DMS53 treated with DMSO at 0.1 percent for 48 hours (cell line): Measurements from ENCODE around the gene EPB41L2.
"Not testable (repeated sequence)": the region's sequence is repeated elsewhere in the genome, so short reads cannot be mapped to it uniquely, and the experiment has no call there.

Source experiments
- DNase-seq: peaks from one replicate; lab custom pipeline; 2025; ENCODE audit not compliant: unreplicated experiment; lab: John Stamatoyannopoulos, UW

EPB41L2 gene

GRCh38 chr6:130949553-130949952 lies 113.5 kb downstream of the EPB41L2 start:
- no peak for DNase-seq

DNA sequence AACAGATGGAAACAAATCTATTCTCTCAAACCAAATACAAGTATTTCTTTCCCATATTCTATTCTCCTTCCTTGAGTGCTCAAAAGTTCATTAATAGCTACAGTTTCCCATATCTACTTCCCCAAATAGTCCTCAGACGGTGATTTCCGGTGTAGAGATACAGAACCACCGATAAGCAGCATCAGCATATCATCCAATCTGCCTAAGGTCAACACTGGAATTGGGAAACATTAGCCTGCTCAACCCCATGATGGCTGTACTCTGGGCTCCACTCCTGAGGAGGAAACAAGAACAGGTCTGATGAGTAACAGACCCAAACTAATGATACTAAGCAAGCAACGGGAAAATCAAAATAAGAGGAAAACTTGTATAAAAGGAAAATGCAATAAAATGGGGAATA lies 115.6 kb downstream of the EPB41L2 start:
- no peak for DNase-seq

- DNase-seq, result no peak
Observed at GRCh38 chr6:130946076-130946475, 117.0 kb downstream of the EPB41L2 start.

DNA sequence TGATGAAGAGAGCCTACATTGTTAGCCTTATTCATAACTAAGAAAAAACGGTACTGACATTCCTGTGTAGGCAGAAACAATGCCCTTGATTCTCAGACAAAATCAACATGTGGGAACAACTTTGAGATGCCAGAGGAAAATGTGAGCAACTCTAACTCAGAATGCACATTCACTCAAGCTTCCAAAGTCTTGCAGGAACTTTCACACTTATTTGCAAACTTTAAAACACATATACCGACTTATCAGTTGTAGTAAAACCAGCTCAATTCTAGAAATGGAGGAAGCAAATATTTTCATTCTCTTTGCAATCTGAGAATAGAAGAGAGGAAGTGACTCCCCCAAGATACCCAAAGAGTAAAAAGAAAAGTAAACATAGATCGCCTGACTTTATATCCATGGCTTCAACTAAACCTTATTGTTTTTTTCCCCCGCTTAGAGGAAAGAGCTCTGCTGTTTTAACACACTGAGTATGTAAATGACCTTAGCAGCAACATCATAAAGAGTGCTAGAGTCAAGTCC lies 117.6 kb downstream of the EPB41L2 start:
- DNase-seq, result no peak

DNA sequence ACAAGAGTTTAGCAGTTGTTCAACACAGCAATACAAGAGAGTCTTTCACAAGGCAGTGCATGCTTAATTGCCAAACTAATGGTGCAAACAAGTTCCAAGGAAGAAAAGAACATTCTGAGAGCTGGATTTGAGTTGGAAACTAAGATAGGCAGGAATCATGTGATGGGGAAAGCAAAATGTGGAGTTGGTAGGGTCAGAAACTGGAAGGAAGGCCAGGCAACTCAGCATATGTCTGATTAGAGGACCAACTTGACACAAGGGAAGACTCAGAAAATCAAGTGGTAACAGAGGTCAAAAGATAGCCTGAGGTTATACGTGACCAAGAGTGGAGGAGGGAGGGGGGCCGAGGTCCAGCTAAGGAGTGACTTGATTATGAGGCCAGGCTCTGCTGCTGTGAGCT lies 118.6 kb downstream of the EPB41L2 start:
- DNase-seq, result no peak

DNA sequence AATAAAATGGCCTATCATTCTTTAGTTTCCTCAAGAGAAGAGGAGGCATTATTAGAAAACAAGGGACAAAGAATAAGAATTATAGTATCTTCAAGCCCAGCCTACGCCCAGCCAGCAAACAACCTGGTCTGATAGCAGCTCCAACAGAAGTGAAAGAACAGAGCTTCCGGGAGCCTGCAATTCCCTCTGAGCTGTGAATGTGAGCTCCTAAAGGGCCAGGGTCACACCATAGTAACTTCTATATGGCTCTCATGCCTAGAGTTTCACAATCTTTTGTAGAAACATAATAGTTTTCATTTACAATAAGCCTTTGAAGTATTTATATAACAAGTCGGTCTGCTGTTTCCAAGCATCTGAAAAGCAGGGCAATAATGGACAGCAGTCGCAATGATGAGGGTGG lies 119.3 kb downstream of the EPB41L2 start:
- no peak for DNase-seq

DNA sequence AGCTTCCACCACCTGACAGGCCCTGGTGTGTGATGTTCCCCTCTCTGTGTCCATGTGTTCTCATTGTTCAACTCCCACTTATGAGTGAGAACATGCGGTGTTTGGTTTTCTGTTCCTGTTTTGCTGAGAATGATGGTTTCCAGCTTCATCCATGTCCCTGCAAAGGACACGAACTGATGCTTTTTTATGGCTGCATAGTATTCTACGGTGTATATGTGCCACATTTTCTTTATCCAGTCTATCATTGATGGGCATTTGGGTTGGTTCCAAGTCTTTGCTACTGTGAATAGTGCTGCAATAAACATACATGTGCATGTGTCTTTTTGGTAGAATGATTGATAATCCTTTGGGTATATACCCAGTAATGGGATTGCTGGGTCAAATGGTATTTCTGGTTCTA lies 120.3 kb downstream of the EPB41L2 start:
- DNase-seq, result not testable (repeated sequence)

- no peak for DNase-seq
Observed at GRCh38 chr6:130937942-130938604, 125.0 kb downstream of the EPB41L2 start.

DNA sequence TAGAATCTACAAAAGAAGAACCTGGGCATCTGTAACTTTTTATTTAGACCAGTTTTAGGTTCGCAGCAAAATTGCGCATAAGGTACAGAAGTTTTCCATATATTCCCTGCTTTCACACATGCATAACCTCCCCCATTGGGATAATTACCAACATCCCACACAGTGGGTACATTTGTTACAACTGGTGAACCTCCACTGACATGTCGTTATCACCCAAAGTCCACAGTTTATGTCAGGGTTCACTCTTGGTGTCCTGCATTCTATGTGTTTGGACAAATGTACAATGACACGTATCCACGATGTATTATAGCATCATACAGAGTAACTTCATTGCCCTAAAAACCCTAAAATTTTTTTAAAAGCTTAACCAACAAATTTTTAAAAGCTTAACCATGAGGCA lies 126.1 kb downstream of the EPB41L2 start:
- no peak for DNase-seq

DNA sequence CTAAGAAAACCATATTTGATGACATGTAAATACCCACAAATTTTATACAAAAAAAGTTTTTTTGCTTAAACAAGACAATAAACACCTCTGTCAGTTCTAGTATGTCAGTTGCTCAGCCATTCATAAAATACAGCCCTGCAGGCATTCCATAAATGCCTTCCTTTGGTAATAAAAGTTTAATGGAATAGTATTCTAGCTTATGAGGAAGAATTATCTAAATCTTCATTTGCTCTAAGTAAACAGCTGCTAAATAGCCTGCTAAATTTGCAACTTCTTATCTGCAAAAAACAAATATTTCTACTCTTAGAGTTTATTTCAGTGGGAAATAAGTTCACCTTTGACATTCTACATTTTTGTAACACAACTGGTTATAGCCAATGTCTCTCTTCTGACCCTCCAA lies 127.1 kb downstream of the EPB41L2 start:
- no peak for DNase-seq

DNA sequence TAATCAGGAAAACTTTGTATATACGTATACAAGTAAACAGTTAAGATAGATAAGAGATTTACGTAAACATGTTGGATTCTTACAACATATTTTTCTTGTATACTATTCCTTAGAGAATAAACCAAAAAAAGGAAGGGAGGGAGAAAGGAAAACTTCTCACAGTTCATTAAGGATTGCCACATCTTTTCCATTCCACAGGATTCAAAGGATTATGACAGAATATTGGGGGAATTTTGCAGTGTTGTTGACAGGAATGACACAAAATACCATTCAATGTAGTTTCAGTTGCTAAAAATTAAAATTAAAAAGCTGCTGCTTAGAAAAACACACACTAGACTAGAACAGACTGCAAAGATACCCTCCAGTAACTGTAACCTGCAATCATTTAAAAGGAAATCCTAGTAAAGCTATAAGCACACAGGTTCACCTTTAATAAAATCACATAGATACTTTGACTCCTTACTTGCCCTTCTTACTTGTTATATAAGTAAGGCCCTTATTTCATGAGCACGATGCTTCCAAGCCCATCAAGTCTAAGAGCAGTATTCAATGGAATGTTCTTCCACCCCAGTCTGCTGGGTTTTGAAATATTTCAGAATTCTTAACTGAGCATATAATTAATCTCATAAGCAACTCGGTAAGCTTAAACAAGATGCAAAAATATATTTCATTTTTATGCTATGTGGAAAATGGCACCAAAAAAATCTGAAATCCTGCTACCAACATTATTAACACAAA lies 128.0 kb downstream of the EPB41L2 start:
- DNase-seq, result no peak

DNA sequence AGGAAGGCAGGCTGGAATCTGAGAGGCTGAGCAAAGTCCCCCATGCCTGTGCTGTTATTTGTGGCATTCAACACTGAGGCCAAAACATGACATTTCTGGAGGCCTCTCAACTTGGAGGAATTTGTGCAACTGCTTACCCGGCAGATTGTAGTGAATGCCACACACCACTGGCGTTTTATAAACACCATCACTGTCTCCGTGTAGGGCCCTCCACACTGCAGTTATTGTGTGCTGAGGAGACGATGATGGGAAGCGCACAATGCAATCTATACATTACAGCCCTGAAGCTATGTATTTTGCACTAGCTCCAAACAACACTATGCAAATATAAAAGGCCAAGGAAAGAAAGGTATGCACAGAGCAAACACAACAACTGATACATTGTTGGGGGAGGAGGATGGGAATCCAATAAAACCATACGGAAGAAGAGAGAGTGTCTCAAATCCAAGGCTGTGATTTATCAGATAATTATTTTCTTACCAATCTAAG lies 129.3 kb downstream of the EPB41L2 start:
- DNase-seq, result no peak

DNA sequence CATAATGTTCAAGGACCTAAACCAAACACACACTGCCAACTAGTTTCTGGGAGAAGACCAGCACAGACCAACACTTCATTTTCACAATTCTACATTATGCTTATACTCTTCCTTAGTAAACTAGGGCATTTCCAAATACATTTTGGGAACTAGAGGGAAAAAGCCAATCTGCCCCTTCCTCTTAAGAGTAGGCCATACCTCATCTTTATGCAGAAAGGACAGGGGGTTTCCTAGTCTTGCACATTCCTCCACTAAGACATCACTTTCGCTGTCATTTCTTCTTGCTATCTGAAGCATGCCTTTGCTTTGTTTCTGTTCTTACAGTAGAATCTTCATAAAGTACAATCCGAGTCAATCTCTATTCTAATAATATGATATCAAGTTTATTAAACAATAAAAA lies 130.1 kb downstream of the EPB41L2 start:
- DNase-seq, result no peak

DNA sequence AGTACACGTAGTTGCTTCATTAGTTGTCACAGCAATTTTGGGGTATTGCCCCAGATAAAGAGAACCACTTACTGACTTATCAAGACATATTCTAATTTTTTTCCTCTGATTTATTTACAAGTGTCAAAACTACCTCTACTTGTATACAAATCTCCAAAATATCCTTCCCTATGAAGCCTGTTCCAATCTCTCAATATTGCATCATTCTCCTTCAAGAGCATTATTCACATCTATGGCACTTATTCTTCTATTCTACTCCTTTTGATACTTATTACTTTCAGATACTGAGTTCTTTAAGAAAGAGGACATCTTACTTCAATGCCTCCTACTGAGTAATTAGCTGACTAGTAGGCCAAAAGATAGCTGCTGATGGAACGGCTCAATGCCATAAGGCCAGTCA lies 130.6 kb downstream of the EPB41L2 start:
- DNase-seq, result no peak

GRCh38 chr6:130931683-130932082 lies 131.4 kb downstream of the EPB41L2 start:
- no peak for DNase-seq

- DNase-seq, result no peak
Observed at GRCh38 chr6:130929036-130929678, 133.9 kb downstream of the EPB41L2 start.

DNA sequence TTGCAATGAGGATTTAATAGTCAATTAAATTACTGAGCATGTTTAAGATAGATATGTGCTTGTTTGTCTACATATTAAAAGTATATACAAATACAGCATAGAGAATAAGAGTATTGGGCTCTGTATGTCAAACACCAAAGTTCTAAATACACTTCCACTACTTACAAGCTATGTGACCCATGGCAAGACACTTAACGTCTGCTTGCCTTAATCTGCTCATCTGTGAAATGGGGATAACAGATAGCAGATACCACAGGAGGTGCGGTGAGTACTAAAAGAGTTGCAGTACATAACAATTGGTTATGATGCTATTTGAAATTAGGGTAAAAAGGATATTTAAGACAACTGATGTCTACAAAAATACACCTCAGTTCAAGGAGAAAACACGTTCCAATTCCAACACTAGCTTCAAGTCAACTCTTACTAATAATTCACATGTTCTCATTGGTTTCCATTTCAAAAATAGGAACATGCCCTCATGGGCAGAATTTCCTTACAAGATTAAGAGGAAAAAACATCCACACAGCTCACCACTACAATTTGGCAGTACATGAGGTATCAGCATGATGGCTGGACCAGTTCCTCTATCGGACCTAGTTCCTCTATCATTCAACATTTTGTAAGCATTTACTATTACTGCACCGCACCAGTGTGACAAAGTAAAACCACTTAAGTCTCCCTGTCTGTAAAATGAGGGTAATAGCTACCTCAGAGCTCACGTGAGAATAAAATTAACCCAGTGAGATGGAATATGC lies 134.7 kb downstream of the EPB41L2 start:
- DNase-seq, result no peak

GRCh38 chr6:130927305-130927704 lies 135.7 kb downstream of the EPB41L2 start:
- DNase-seq, result peak; percentile 16

DNA sequence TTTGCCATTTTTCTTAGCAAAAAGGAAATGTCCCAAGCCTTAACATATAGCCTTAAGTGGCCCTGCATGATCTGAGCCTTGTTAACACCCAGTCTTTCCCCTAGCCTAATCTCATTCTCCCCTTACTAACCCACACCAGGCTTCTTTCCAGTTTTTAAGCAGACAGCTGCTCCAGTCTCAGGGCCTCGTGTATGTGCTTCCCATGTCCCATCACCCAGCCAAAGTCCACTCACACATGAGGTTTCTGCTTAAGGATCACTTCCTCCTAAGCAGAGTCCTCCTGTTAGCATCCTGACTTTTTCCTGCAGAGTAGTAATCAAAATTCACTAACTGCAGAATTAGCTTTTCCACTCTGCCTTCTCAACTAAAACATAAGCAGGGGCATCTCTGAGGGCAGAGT lies 139.7 kb downstream of the EPB41L2 start:
- no peak for DNase-seq

GRCh38 chr6:130922922-130923321 lies 140.1 kb downstream of the EPB41L2 start:
- DNase-seq, result no peak

DNA sequence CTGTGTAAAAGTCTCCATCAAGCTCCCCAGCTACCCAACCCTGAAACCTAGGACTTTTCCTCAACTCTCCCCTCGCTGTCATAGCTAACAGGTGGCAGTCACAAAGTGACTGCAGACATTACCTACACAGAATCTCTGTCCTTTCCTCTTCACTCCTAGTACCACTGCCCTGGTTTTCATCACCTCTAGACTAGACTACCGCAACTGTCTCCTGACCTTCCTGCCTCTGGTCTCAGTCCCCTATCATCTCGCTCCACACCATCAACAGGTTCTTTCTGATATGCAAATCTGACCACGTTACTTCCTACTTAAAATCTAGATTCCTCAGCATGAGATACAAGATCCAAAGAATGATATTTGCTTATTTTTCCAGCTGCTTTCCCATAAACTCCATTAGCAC lies 142.1 kb downstream of the EPB41L2 start:
- DNase-seq, result no peak
